GM23338 (cell line): ENCODE measurements around the gene KCNIP3. TPM values are rescaled to one million over a fixed set of nuclear protein-coding genes. Genes with fewer than 3 reads are reported as not detected.

Source experiments
- ATAC-seq: fragments of 200-7000 bp; cut with Tn5 transposase; 3 replicates; pipeline ENCODE4 v1.9.1; 2020
- DNase-seq: peaks from one replicate; pipeline ENCODE4 v3.0.0-alpha.2; 2015; ENCODE audit warnings: low spot score
- H2AFZ ChIP-seq: fragments of 200-600 bp; sonication (generic); 2 replicates; pipeline ENCODE4 v1.8.0; 2016; ENCODE audit warnings: antibody characterized with exemption, mild to moderate bottlenecking, moderate library complexity
- H3F3A ChIP-seq: fragments of 200-600 bp; sonication (generic); replicated peaks from 2 replicates; pipeline ENCODE4 v1.8.0; 2017; ENCODE audit warnings: antibody characterized with exemption, mixed run types, low read depth
- H3K27ac ChIP-seq: fragments of 200-600 bp; sonication (generic); 2 replicates; pipeline ENCODE4 v1.6.1; 2016; ENCODE audit warnings: low read depth
- H3K27me3 ChIP-seq: fragments of 200-600 bp; sonication (generic); 2 replicates; pipeline ENCODE4 v1.8.0; 2016; ENCODE audit warnings: mild to moderate bottlenecking, mixed run types, moderate library complexity; ENCODE audit not compliant: insufficient read depth
- H3K36me3 ChIP-seq: fragments of 200-600 bp; sonication (generic); 2 replicates; pipeline ENCODE4 v1.8.0; 2016; ENCODE audit warnings: mild to moderate bottlenecking; ENCODE audit not compliant: insufficient read depth
- H3K4me1 ChIP-seq: fragments of 200-600 bp; sonication (generic); 2 replicates; pipeline ENCODE4 v1.8.0; 2016; ENCODE audit warnings: mild to moderate bottlenecking, moderate library complexity; ENCODE audit not compliant: insufficient read depth
- H3K4me2 ChIP-seq: fragments of 200-600 bp; sonication (generic); 2 replicates; pipeline ENCODE4 v1.7.1; 2017; ENCODE audit warnings: mixed run types
- H3K4me3 ChIP-seq: fragments of 200-600 bp; sonication (generic); 2 replicates; pipeline ENCODE4 v1.6.1; 2016; ENCODE audit warnings: mixed run types
- H3K79me2 ChIP-seq: fragments of 200-600 bp; sonication (generic); replicated peaks from 2 replicates; pipeline ENCODE4 v1.8.0; 2017; ENCODE audit warnings: mild to moderate bottlenecking; ENCODE audit not compliant: insufficient read depth
- H3K9me2 ChIP-seq: fragments of 200-600 bp; sonication (generic); 2 replicates; pipeline ENCODE4 v1.8.0; 2017; ENCODE audit not compliant: insufficient read depth
- H4K20me1 ChIP-seq: fragments of 200-600 bp; sonication (generic); replicated peaks from 2 replicates; pipeline ENCODE4 v1.8.0; 2017; ENCODE audit warnings: mild to moderate bottlenecking; ENCODE audit not compliant: insufficient read depth
- H3K27ac Mint-ChIP-seq: 2 replicates; pipeline ENCODE4 v1.8.0; 2020; ENCODE audit warnings: inconsistent platforms, mild to moderate bottlenecking, moderate library complexity, mixed read lengths
- H3K27me3 Mint-ChIP-seq: 3 replicates; pipeline ENCODE4 v1.8.0; 2022; ENCODE audit warnings: low read depth, mild to moderate bottlenecking, moderate library complexity, mixed read lengths, inconsistent platforms; ENCODE audit not compliant: insufficient read depth, poor library complexity
- H3K36me3 Mint-ChIP-seq: 3 replicates; pipeline ENCODE4 v1.8.0; 2021; ENCODE audit warnings: low read depth, mild to moderate bottlenecking, inconsistent platforms, moderate library complexity, mixed read lengths
- H3K4me1 Mint-ChIP-seq: 3 replicates; pipeline ENCODE4 v1.8.0; 2020; ENCODE audit warnings: mild to moderate bottlenecking, inconsistent platforms, mixed read lengths
- H3K4me3 Mint-ChIP-seq: 3 replicates; pipeline ENCODE4 v1.8.0; 2021; ENCODE audit warnings: moderate library complexity, mild to moderate bottlenecking, inconsistent platforms, mixed read lengths
- H3K9me3 Mint-ChIP-seq: 3 replicates; pipeline ENCODE4 v1.8.0; 2020; ENCODE audit warnings: moderate library complexity, mild to moderate bottlenecking, inconsistent platforms, mixed read lengths
- CREB1 ChIP-seq: fragments of 250-450 bp; sonication (Bioruptor Pico); IDR thresholded peaks from 2 replicates; pipeline ENCODE4 v1.5.0; 2020; ENCODE audit warnings: low read depth, mild to moderate bottlenecking, moderate library complexity
- EZH2 ChIP-seq: fragments of 200-600 bp; sonication (generic); IDR thresholded peaks from one replicate; pipeline ENCODE4 v1.8.0; 2017; ENCODE audit warnings: antibody characterized with exemption, mild to moderate bottlenecking, low read depth; ENCODE audit not compliant: unreplicated experiment
- EZH2phosphoT487 ChIP-seq: fragments of 200-600 bp; sonication (generic); IDR thresholded peaks from one replicate; pipeline ENCODE4 v1.8.1; 2018; ENCODE audit warnings: antibody characterized with exemption; ENCODE audit not compliant: unreplicated experiment
- JUNB ChIP-seq: IDR thresholded peaks from one replicate; pipeline ENCODE4 v1.6.1; 2016; ENCODE audit warnings: antibody characterized with exemption; ENCODE audit not compliant: unreplicated experiment
- NANOG ChIP-seq: IDR thresholded peaks from 2 replicates; pipeline ENCODE4 v1.6.1; 2016; ENCODE audit warnings: antibody characterized with exemption, borderline replicate concordance
- POLR2AphosphoS5 ChIP-seq: IDR thresholded peaks from 2 replicates; pipeline ENCODE4 v1.6.1; 2016; ENCODE audit warnings: antibody characterized with exemption, low read depth
- STAT1 ChIP-seq: IDR thresholded peaks from one replicate; pipeline ENCODE4 v1.6.1; 2016; ENCODE audit warnings: antibody characterized with exemption; ENCODE audit not compliant: unreplicated experiment
- ZNF114 ChIP-seq: fragments of 250-450 bp; sonication (Bioruptor Pico); IDR thresholded peaks from 2 replicates; pipeline ENCODE4 v1.5.0; 2020; ENCODE audit warnings: mild to moderate bottlenecking, moderate library complexity
- ZNF331 ChIP-seq: fragments of 250-450 bp; sonication (Bioruptor Pico); IDR thresholded peaks from 2 replicates; pipeline ENCODE4 v1.5.0; 2020; ENCODE audit warnings: low read depth, mild to moderate bottlenecking, moderate library complexity
- polyA plus RNA-seq: library from polyadenylated mRNA; unstranded; fragments of >200 nt; fragmentation: Nextera tagmentation; extraction: Ambion mirVana; gene quantifications from 2 replicates; pipeline ENCODE4 v1.2.1, GENCODE V29; 2016
- total RNA-seq: library from RNA; depleted of rRNA; stranded (reverse); fragments of >200 nt; shearing (Covaris generic); gene quantifications from 2 replicates; pipeline ENCODE4 v1.2.3, GENCODE V29; 2014
- TF ChIP-seq, protein P1 (sequence below): IDR thresholded peaks from one replicate; pipeline ENCODE4 v1.6.1; 2018; ENCODE audit warnings: antibody characterized with exemption; ENCODE audit not compliant: unreplicated experiment
- TF ChIP-seq, protein P2 (sequence below): IDR thresholded peaks from 2 replicates; pipeline ENCODE4 v1.6.1; 2016; ENCODE audit warnings: antibody characterized with exemption
- TF ChIP-seq, protein P3 (sequence below), 2 experiments: fragments of 200-600 bp in 1 of 2; sonication (generic) in 1 of 2; conservative IDR thresholded peaks; 2 replicates each; pipeline versions ENCODE4 v1.5.1 to v1.6.1; 2016 to 2017; ENCODE audit warnings: antibody characterized with exemption in 2 of 2, low read depth in 2 of 2, mild to moderate bottlenecking in 2 of 2, moderate library complexity in 1 of 2
- TF ChIP-seq, protein P4 (sequence below): fragments of 250-450 bp; sonication (Bioruptor Pico); IDR thresholded peaks from 2 replicates; pipeline ENCODE4 v1.5.0; 2020; ENCODE audit warnings: mild to moderate bottlenecking, moderate library complexity

Gene KCNIP3
- total and polyA plus RNA-seq, 2 experiments from 2014 or later, result 0.32 to 0.83 TPM

DNA sequence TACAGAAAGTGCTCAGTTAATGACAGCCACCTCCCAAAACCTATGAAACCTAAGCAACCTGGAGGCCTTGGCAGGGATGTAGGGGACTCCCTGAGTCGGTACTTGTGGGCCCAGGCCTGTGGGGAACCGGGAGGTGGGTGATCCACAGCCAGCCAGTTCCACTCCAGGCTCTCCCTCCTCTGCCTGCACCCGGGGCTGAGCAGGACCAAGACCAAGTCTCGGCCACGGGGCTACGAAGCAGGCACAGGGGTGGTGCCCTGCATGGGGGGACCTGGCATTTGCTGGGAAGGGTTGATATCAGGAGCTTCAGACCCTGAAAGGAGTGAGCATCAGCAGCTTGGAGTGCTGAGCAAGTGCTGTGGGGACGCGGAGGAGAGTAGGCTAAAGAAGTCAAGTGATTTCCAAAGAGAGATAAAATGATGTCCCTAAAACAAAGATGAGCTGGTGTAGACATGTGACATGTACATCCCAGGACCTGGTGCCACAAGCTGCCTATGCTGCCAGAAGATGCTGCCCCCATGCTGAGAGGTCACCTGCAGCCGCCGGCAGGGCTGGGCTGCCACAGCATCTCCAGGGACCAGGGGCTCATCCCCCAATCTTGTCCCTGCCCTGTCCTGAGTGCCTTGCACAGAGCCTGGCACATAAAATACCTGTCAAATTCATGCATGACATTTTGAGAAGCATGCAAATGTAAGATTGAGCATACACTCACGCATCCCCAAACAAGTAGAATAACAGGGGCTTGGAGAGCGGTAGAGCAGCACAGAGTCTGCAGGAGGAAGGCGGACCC lies 21.5 kb downstream of the KCNIP3 start:
- no peaks in the 10 kb centered on the region for H3F3A ChIP-seq
- ATAC-seq, result no peak
- Mint-ChIP-seq H3K27ac (no peak overlapping the region), H3K4me1 (peaks cover 5% of the 10 kb centered on the region), H3K4me3 (no peak overlapping the region), H3K27me3 (peaks cover 8% of the 10 kb centered on the region), H3K9me3 (no peaks in the 10 kb centered on the region), H3K36me3 (no peaks in the 10 kb centered on the region; the same call in 2 of the 3 replicates)
- H3K9me2 ChIP-seq, result no peaks in the 10 kb centered on the region
- H3K27ac ChIP-seq, result no peak overlapping the region
- H3K27me3 ChIP-seq, result no peaks in the 10 kb centered on the region
- H3K79me2 ChIP-seq, result no peaks in the 10 kb centered on the region
- H4K20me1 ChIP-seq, result no peaks in the 10 kb centered on the region
- no peak overlapping the region for H3K4me2 ChIP-seq
- H3K4me1 ChIP-seq, result no peaks in the 10 kb centered on the region
- DNase-seq, result no peak
- no peaks in the 10 kb centered on the region for H3K36me3 ChIP-seq
- no peak overlapping the region for H3K4me3 ChIP-seq
- TF ChIP-seq STAT1, result no peak
- TF ChIP-seq, protein P1, sequence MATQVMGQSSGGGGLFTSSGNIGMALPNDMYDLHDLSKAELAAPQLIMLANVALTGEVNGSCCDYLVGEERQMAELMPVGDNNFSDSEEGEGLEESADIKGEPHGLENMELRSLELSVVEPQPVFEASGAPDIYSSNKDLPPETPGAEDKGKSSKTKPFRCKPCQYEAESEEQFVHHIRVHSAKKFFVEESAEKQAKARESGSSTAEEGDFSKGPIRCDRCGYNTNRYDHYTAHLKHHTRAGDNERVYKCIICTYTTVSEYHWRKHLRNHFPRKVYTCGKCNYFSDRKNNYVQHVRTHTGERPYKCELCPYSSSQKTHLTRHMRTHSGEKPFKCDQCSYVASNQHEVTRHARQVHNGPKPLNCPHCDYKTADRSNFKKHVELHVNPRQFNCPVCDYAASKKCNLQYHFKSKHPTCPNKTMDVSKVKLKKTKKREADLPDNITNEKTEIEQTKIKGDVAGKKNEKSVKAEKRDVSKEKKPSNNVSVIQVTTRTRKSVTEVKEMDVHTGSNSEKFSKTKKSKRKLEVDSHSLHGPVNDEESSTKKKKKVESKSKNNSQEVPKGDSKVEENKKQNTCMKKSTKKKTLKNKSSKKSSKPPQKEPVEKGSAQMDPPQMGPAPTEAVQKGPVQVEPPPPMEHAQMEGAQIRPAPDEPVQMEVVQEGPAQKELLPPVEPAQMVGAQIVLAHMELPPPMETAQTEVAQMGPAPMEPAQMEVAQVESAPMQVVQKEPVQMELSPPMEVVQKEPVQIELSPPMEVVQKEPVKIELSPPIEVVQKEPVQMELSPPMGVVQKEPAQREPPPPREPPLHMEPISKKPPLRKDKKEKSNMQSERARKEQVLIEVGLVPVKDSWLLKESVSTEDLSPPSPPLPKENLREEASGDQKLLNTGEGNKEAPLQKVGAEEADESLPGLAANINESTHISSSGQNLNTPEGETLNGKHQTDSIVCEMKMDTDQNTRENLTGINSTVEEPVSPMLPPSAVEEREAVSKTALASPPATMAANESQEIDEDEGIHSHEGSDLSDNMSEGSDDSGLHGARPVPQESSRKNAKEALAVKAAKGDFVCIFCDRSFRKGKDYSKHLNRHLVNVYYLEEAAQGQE, result no peak
- TF ChIP-seq, protein P2, sequence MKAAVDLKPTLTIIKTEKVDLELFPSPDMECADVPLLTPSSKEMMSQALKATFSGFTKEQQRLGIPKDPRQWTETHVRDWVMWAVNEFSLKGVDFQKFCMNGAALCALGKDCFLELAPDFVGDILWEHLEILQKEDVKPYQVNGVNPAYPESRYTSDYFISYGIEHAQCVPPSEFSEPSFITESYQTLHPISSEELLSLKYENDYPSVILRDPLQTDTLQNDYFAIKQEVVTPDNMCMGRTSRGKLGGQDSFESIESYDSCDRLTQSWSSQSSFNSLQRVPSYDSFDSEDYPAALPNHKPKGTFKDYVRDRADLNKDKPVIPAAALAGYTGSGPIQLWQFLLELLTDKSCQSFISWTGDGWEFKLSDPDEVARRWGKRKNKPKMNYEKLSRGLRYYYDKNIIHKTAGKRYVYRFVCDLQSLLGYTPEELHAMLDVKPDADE, result no peak
- no peak for TF ChIP-seq POLR2AphosphoS5
- no peak for TF ChIP-seq JUNB
- TF ChIP-seq ZNF114 (CRISPR knock-in tag), result no peak
- TF ChIP-seq, protein P3, sequence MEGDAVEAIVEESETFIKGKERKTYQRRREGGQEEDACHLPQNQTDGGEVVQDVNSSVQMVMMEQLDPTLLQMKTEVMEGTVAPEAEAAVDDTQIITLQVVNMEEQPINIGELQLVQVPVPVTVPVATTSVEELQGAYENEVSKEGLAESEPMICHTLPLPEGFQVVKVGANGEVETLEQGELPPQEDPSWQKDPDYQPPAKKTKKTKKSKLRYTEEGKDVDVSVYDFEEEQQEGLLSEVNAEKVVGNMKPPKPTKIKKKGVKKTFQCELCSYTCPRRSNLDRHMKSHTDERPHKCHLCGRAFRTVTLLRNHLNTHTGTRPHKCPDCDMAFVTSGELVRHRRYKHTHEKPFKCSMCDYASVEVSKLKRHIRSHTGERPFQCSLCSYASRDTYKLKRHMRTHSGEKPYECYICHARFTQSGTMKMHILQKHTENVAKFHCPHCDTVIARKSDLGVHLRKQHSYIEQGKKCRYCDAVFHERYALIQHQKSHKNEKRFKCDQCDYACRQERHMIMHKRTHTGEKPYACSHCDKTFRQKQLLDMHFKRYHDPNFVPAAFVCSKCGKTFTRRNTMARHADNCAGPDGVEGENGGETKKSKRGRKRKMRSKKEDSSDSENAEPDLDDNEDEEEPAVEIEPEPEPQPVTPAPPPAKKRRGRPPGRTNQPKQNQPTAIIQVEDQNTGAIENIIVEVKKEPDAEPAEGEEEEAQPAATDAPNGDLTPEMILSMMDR (conservative IDR thresholded peaks at IDR 0.05; ENCODE audit: low read depth in 2 of 2), result no peak
- no peak for TF ChIP-seq EZH2
- no peak for TF ChIP-seq CREB1
- TF ChIP-seq EZH2phosphoT487, result no peak
- TF ChIP-seq NANOG, result no peak
- TF ChIP-seq, protein P4, sequence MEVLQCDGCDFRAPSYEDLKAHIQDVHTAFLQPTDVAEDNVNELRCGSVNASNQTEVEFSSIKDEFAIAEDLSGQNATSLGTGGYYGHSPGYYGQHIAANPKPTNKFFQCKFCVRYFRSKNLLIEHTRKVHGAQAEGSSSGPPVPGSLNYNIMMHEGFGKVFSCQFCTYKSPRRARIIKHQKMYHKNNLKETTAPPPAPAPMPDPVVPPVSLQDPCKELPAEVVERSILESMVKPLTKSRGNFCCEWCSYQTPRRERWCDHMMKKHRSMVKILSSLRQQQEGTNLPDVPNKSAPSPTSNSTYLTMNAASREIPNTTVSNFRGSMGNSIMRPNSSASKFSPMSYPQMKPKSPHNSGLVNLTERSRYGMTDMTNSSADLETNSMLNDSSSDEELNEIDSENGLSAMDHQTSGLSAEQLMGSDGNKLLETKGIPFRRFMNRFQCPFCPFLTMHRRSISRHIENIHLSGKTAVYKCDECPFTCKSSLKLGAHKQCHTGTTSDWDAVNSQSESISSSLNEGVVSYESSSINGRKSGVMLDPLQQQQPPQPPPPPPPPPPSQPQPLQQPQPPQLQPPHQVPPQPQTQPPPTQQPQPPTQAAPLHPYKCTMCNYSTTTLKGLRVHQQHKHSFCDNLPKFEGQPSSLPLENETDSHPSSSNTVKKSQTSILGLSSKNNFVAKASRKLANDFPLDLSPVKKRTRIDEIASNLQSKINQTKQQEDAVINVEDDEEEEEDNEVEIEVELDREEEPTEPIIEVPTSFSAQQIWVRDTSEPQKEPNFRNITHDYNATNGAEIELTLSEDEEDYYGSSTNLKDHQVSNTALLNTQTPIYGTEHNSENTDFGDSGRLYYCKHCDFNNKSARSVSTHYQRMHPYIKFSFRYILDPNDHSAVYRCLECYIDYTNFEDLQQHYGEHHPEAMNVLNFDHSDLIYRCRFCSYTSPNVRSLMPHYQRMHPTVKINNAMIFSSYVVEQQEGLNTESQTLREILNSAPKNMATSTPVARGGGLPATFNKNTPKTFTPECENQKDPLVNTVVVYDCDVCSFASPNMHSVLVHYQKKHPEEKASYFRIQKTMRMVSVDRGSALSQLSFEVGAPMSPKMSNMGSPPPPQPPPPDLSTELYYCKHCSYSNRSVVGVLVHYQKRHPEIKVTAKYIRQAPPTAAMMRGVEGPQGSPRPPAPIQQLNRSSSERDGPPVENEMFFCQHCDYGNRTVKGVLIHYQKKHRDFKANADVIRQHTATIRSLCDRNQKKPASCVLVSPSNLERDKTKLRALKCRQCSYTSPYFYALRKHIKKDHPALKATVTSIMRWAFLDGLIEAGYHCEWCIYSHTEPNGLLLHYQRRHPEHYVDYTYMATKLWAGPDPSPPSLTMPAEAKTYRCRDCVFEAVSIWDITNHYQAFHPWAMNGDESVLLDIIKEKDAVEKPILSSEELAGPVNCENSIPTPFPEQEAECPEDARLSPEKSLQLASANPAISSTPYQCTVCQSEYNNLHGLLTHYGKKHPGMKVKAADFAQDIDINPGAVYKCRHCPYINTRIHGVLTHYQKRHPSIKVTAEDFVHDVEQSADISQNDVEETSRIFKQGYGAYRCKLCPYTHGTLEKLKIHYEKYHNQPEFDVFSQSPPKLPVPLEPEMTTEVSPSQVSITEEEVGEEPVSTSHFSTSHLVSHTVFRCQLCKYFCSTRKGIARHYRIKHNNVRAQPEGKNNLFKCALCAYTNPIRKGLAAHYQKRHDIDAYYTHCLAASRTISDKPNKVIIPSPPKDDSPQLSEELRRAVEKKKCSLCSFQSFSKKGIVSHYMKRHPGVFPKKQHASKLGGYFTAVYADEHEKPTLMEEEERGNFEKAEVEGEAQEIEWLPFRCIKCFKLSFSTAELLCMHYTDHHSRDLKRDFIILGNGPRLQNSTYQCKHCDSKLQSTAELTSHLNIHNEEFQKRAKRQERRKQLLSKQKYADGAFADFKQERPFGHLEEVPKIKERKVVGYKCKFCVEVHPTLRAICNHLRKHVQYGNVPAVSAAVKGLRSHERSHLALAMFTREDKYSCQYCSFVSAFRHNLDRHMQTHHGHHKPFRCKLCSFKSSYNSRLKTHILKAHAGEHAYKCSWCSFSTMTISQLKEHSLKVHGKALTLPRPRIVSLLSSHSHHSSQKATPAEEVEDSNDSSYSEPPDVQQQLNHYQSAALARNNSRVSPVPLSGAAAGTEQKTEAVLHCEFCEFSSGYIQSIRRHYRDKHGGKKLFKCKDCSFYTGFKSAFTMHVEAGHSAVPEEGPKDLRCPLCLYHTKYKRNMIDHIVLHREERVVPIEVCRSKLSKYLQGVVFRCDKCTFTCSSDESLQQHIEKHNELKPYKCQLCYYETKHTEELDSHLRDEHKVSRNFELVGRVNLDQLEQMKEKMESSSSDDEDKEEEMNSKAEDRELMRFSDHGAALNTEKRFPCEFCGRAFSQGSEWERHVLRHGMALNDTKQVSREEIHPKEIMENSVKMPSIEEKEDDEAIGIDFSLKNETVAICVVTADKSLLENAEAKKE (CRISPR knock-in tag), result no peak
- no peak for TF ChIP-seq ZNF331
- no peak overlapping the region for H2AFZ ChIP-seq
